Measurements from ENCODE around the gene MAFB.

The MAFB gene

GRCh38 chr20:40681684-40682083 is 7.4 kb downstream of the MAFB start:
- no peak overlapping the region for H3K4me3 ChIP-seq (ENCODE audit: extremely low read depth, insufficient read depth, low read length, poor library complexity, severe bottlenecking)
- H3K9me3 ChIP-seq (ENCODE audit: control insufficient read depth, low read length), result no peaks in the 10 kb centered on the region
- no peaks in the 10 kb centered on the region for H3K36me3 ChIP-seq (ENCODE audit: control insufficient read depth, insufficient read depth, low read length)
- H3K4me1 ChIP-seq (ENCODE audit: control insufficient read depth, insufficient read depth, low read length, poor library complexity, severe bottlenecking), result no peaks in the 10 kb centered on the region
- WGBS, 2 experiments (ENCODE audit: insufficient coverage in 2 of 2), result 82 to 86% methylated on average over 13 of the region's 13 CpGs
- H3K27ac ChIP-seq (ENCODE audit: low read depth, low read length, severe bottlenecking), result no peak overlapping the region

GRCh38 chr20:40681165-40681564 is 7.9 kb downstream of the MAFB start:
- Histone ChIP-seq H3K27ac (ENCODE audit: low read depth, low read length, severe bottlenecking) (no peak overlapping the region), H3K4me1 (ENCODE audit: control insufficient read depth, insufficient read depth, low read length, poor library complexity, severe bottlenecking) (no peaks in the 10 kb centered on the region), H3K9me3 (ENCODE audit: control insufficient read depth, low read length) (no peaks in the 10 kb centered on the region), H3K36me3 (ENCODE audit: control insufficient read depth, insufficient read depth, low read length) (no peaks in the 10 kb centered on the region), H3K4me3 (ENCODE audit: extremely low read depth, insufficient read depth, low read length, poor library complexity, severe bottlenecking) (no peak overlapping the region)
- WGBS, 2 experiments (ENCODE audit: insufficient coverage in 2 of 2), result no CpG with 5 or more reads among the region's 1 CpG

- no peaks in the 10 kb centered on the region for H3K9me3 ChIP-seq (ENCODE audit: control insufficient read depth, low read length)
Observed at GRCh38 chr20:40680161-40680959, 8.7 kb downstream of the MAFB start.

GRCh38 chr20:40679184-40679583 is 9.9 kb downstream of the MAFB start:
- Histone ChIP-seq H3K27ac (ENCODE audit: low read depth, low read length, severe bottlenecking) (no peak overlapping the region), H3K4me3 (ENCODE audit: extremely low read depth, insufficient read depth, low read length, poor library complexity, severe bottlenecking) (no peak overlapping the region), H3K4me1 (ENCODE audit: control insufficient read depth, insufficient read depth, low read length, poor library complexity, severe bottlenecking) (no peaks in the 10 kb centered on the region), H3K9me3 (ENCODE audit: control insufficient read depth, low read length) (no peaks in the 10 kb centered on the region), H3K36me3 (ENCODE audit: control insufficient read depth, insufficient read depth, low read length) (no peaks in the 10 kb centered on the region)
- WGBS, 2 experiments (ENCODE audit: insufficient coverage in 2 of 2), result 63 to 69% methylated on average over 8 to 9 of the region's 9 CpGs

More at GRCh38 chr20:40680161-40680959, 8.7 kb downstream of the MAFB start:
- Histone ChIP-seq H3K27ac (ENCODE audit: low read depth, low read length, severe bottlenecking) (no peak overlapping the region), H3K36me3 (ENCODE audit: control insufficient read depth, insufficient read depth, low read length) (no peaks in the 10 kb centered on the region), H3K4me3 (ENCODE audit: extremely low read depth, insufficient read depth, low read length, poor library complexity, severe bottlenecking) (no peak overlapping the region), H3K4me1 (ENCODE audit: control insufficient read depth, insufficient read depth, low read length, poor library complexity, severe bottlenecking) (no peaks in the 10 kb centered on the region)
- 80 to 84% methylated on average over 1 to 2 of the region's 2 CpGs for WGBS, 2 experiments (ENCODE audit: insufficient coverage in 2 of 2)

GRCh38 chr20:40678286-40678875 is 10.7 kb downstream of the MAFB start:
- 90 to 100% methylated on average over 2 of the region's 3 CpGs for WGBS, 2 experiments (ENCODE audit: insufficient coverage in 2 of 2)
- H3K36me3 ChIP-seq (ENCODE audit: control insufficient read depth, insufficient read depth, low read length), result no peaks in the 10 kb centered on the region
- no peaks in the 10 kb centered on the region for H3K9me3 ChIP-seq (ENCODE audit: control insufficient read depth, low read length)
- no peak overlapping the region for H3K4me3 ChIP-seq (ENCODE audit: extremely low read depth, insufficient read depth, low read length, poor library complexity, severe bottlenecking)
- no peaks in the 10 kb centered on the region for H3K4me1 ChIP-seq (ENCODE audit: control insufficient read depth, insufficient read depth, low read length, poor library complexity, severe bottlenecking)
- H3K27ac ChIP-seq (ENCODE audit: low read depth, low read length, severe bottlenecking), result no peak overlapping the region

GRCh38 chr20:40677343-40677924 is 11.6 kb downstream of the MAFB start:
- 79 to 98% methylated on average over 1 to 2 of the region's 4 CpGs for WGBS, 2 experiments (ENCODE audit: insufficient coverage in 2 of 2)
- Histone ChIP-seq H3K4me3 (ENCODE audit: extremely low read depth, insufficient read depth, low read length, poor library complexity, severe bottlenecking) (no peak overlapping the region), H3K27ac (ENCODE audit: low read depth, low read length, severe bottlenecking) (no peak overlapping the region), H3K4me1 (ENCODE audit: control insufficient read depth, insufficient read depth, low read length, poor library complexity, severe bottlenecking) (no peaks in the 10 kb centered on the region), H3K36me3 (ENCODE audit: control insufficient read depth, insufficient read depth, low read length) (no peaks in the 10 kb centered on the region), H3K9me3 (ENCODE audit: control insufficient read depth, low read length) (no peaks in the 10 kb centered on the region)

GRCh38 chr20:40676491-40677269 is 12.4 kb downstream of the MAFB start:
- no peak overlapping the region for H3K4me3 ChIP-seq (ENCODE audit: extremely low read depth, insufficient read depth, low read length, poor library complexity, severe bottlenecking)
- no peaks in the 10 kb centered on the region for H3K9me3 ChIP-seq (ENCODE audit: control insufficient read depth, low read length)
- 70 to 76% methylated on average over 3 of the region's 7 CpGs for WGBS, 2 experiments (ENCODE audit: insufficient coverage in 2 of 2)
- no peaks in the 10 kb centered on the region for H3K36me3 ChIP-seq (ENCODE audit: control insufficient read depth, insufficient read depth, low read length)
- H3K4me1 ChIP-seq (ENCODE audit: control insufficient read depth, insufficient read depth, low read length, poor library complexity, severe bottlenecking), result no peaks in the 10 kb centered on the region
- H3K27ac ChIP-seq (ENCODE audit: low read depth, low read length, severe bottlenecking), result no peak overlapping the region

- Histone ChIP-seq H3K36me3 (ENCODE audit: control insufficient read depth, insufficient read depth, low read length) (no peaks in the 10 kb centered on the region), H3K4me3 (ENCODE audit: extremely low read depth, insufficient read depth, low read length, poor library complexity, severe bottlenecking) (no peak overlapping the region), H3K4me1 (ENCODE audit: control insufficient read depth, insufficient read depth, low read length, poor library complexity, severe bottlenecking) (no peaks in the 10 kb centered on the region), H3K27ac (ENCODE audit: low read depth, low read length, severe bottlenecking) (no peak overlapping the region), H3K9me3 (ENCODE audit: control insufficient read depth, low read length) (no peaks in the 10 kb centered on the region)
- WGBS, 2 experiments (ENCODE audit: insufficient coverage in 2 of 2), result 83 to 100% methylated on average over 1 to 5 of the region's 5 CpGs
Observed at GRCh38 chr20:40675599-40676221, 13.3 kb downstream of the MAFB start.

GRCh38 chr20:40673442-40673841 is 15.6 kb downstream of the MAFB start:
- Histone ChIP-seq H3K27ac (ENCODE audit: low read depth, low read length, severe bottlenecking) (no peak overlapping the region), H3K4me3 (ENCODE audit: extremely low read depth, insufficient read depth, low read length, poor library complexity, severe bottlenecking) (no peak overlapping the region), H3K9me3 (ENCODE audit: control insufficient read depth, low read length) (no peaks in the 10 kb centered on the region), H3K4me1 (ENCODE audit: control insufficient read depth, insufficient read depth, low read length, poor library complexity, severe bottlenecking) (no peaks in the 10 kb centered on the region), H3K36me3 (ENCODE audit: control insufficient read depth, insufficient read depth, low read length) (no peaks in the 10 kb centered on the region)

GRCh38 chr20:40672095-40672494 is 16.9 kb downstream of the MAFB start:
- Histone ChIP-seq H3K9me3 (ENCODE audit: control insufficient read depth, low read length) (no peaks in the 10 kb centered on the region), H3K27ac (ENCODE audit: low read depth, low read length, severe bottlenecking) (no peak overlapping the region), H3K36me3 (ENCODE audit: control insufficient read depth, insufficient read depth, low read length) (no peaks in the 10 kb centered on the region), H3K4me1 (ENCODE audit: control insufficient read depth, insufficient read depth, low read length, poor library complexity, severe bottlenecking) (no peaks in the 10 kb centered on the region), H3K4me3 (ENCODE audit: extremely low read depth, insufficient read depth, low read length, poor library complexity, severe bottlenecking) (no peak overlapping the region)
- 91 to 97% methylated on average over 2 of the region's 2 CpGs for WGBS, 2 experiments (ENCODE audit: insufficient coverage in 2 of 2)
